PFSK-1 (cell line): ENCODE measurements around the gene SLC8A1.

Experiments used
- SIN3A ChIP-seq: IDR thresholded peaks from 2 replicates; pipeline ENCODE4 v1.6.1; 2012; ENCODE audit warnings: mild to moderate bottlenecking, low read length, moderate library complexity, borderline replicate concordance; ENCODE audit not compliant: insufficient read depth
- TAF1 ChIP-seq: IDR thresholded peaks from 2 replicates; pipeline ENCODE4 v1.6.1; 2012; ENCODE audit warnings: low read length, control low read depth, borderline replicate concordance; ENCODE audit not compliant: insufficient read depth
- TF ChIP-seq, protein P1 (sequence below), 2 experiments: IDR thresholded peaks; 2 replicates each; pipeline versions ENCODE4 v1.6.1 to v1.8.0; 2011 to 2012; ENCODE audit warnings: low read depth in 2 of 2, low read length in 2 of 2, control low read depth in 1 of 2, inconsistent platforms in 1 of 2, mild to moderate bottlenecking in 1 of 2, moderate library complexity in 1 of 2; ENCODE audit not compliant: insufficient read depth in 1 of 2

DNA sequence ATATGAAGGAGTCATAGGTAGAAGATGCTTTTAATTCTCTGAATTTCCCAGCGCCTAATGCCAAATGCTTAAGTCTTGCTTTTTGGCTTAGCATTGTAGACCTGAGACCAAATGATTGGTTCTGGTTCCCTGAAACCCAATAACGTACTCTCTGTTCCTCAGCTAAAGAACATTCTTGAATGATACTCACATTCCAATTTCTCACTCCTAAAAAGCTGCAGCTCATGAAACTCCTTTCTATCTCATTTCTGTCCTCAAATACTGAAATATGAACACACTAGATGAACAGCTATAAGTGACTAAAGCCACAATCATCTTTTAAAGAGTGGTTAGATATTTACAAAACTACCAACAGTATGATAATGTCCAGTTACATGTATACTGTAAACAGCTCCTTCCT lies 272.1 kb downstream of the SLC8A1 start:
- TF ChIP-seq TAF1 (no peak), SIN3A (no peak)
- TF ChIP-seq, protein P1, sequence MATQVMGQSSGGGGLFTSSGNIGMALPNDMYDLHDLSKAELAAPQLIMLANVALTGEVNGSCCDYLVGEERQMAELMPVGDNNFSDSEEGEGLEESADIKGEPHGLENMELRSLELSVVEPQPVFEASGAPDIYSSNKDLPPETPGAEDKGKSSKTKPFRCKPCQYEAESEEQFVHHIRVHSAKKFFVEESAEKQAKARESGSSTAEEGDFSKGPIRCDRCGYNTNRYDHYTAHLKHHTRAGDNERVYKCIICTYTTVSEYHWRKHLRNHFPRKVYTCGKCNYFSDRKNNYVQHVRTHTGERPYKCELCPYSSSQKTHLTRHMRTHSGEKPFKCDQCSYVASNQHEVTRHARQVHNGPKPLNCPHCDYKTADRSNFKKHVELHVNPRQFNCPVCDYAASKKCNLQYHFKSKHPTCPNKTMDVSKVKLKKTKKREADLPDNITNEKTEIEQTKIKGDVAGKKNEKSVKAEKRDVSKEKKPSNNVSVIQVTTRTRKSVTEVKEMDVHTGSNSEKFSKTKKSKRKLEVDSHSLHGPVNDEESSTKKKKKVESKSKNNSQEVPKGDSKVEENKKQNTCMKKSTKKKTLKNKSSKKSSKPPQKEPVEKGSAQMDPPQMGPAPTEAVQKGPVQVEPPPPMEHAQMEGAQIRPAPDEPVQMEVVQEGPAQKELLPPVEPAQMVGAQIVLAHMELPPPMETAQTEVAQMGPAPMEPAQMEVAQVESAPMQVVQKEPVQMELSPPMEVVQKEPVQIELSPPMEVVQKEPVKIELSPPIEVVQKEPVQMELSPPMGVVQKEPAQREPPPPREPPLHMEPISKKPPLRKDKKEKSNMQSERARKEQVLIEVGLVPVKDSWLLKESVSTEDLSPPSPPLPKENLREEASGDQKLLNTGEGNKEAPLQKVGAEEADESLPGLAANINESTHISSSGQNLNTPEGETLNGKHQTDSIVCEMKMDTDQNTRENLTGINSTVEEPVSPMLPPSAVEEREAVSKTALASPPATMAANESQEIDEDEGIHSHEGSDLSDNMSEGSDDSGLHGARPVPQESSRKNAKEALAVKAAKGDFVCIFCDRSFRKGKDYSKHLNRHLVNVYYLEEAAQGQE (IDR thresholded peaks at IDR 0.05; ENCODE audit: insufficient read depth in 1 of 2, low read depth in 2 of 2, low read length in 2 of 2): no peak
